Measurements from ENCODE around the gene DDX21. TPM values are rescaled to one million over a fixed set of nuclear protein-coding genes. Genes with fewer than 3 reads are reported as not detected.
"Not testable (repeated sequence)": the region's sequence is repeated elsewhere in the genome, so short reads cannot be mapped to it uniquely, and the experiment has no call there.

DDX21 gene
- total and polyA plus RNA-seq, 2 experiments from 2014 or later, result 8.3 to 31.3 TPM

DNA sequence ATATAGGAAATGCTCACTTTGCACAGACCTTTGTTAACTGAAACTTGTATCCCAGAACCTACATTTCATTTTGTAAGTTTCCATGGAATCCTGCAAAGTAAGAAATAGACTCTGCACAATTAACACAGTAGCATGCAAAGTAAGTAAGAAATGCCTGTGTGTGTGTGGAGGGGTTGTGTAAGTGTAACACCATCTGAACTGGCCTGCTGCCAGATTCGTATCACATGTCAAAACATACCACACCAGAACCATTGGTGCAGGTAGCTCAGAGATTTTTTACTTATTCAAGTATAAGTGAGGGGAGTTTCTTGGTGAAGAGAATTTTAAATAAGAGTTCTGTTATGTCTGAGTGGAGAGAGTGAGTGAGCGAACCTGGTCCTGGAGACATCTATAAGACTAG is 17.9 kb upstream of the DDX21 start:
- Histone ChIP-seq H3K9me3 (ENCODE audit: low read depth) (no peaks in the 10 kb centered on the region), H3K4me1 (ENCODE audit: low read depth) (no peaks in the 10 kb centered on the region), H3K4me3 (no peak overlapping the region), H3K27me3 (no peaks in the 10 kb centered on the region), H3K27ac (no peak overlapping the region), H3K36me3 (peaks cover 57% of the 10 kb centered on the region)
- DNase-seq (ENCODE audit: low read depth in 1 of 2, low spot score in 1 of 2), result peak; percentile 14 to 46
- TF ChIP-seq CTCF (IDR thresholded peaks at IDR 0.05; ENCODE audit: low read depth, low read length), result no peak

DNA sequence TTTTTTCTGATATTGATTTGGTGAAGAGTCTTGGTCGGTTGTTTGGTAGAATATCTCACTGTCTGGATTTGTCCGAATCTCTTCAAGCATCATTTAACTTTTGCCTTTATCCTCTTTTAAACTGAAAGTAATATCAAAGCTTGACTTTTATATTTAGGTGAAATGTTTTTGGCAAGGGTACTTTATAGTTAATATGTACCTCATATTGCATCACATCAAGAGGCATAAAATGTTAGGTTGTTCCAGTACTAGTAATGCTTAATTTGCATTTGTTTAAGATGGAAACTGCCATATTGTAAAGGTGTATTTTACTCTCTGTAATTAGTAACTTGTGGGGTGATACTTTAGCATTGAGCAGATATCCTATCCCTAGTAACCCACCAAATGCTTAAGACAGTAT is 17.1 kb upstream of the DDX21 start:
- TF ChIP-seq CTCF (IDR thresholded peaks at IDR 0.05; ENCODE audit: low read depth, low read length), result no peak
- no peaks in the 10 kb centered on the region for H3K4me1 ChIP-seq (ENCODE audit: low read depth)
- no peaks in the 10 kb centered on the region for H3K27me3 ChIP-seq
- H3K9me3 ChIP-seq (ENCODE audit: low read depth), result no peaks in the 10 kb centered on the region
- no peak overlapping the region for H3K27ac ChIP-seq
- peaks cover 64% of the 10 kb centered on the region for H3K36me3 ChIP-seq
- no peak for DNase-seq (ENCODE audit: low read depth in 1 of 2, low spot score in 1 of 2)
- no peak overlapping the region for H3K4me3 ChIP-seq

- not testable (repeated sequence) for DNase-seq (ENCODE audit: low read depth in 1 of 2, low spot score in 1 of 2); H3K27me3 ChIP-seq; H3K4me3 ChIP-seq; H3K9me3 ChIP-seq (ENCODE audit: low read depth); H3K27ac ChIP-seq; H3K4me1 ChIP-seq (ENCODE audit: low read depth)
- H3K36me3 ChIP-seq, result peaks cover 70% of the 10 kb centered on the region
Observed at GRCh38 chr10:68940917-68941316, 15.1 kb upstream of the DDX21 start.

GRCh38 chr10:68950598-68950997 is 5.4 kb upstream of the DDX21 start:
- no peak overlapping the region for H3K4me3 ChIP-seq
- DNase-seq (ENCODE audit: low read depth in 1 of 2, low spot score in 1 of 2), result no peak
- H3K4me1 ChIP-seq (ENCODE audit: low read depth), result no peaks in the 10 kb centered on the region
- peaks cover 21% of the 10 kb centered on the region for H3K36me3 ChIP-seq
- no peak overlapping the region for H3K27ac ChIP-seq
- no peaks in the 10 kb centered on the region for H3K9me3 ChIP-seq (ENCODE audit: low read depth)
- no peak for TF ChIP-seq CTCF (IDR thresholded peaks at IDR 0.05; ENCODE audit: low read depth, low read length)
- no peaks in the 10 kb centered on the region for H3K27me3 ChIP-seq

DNA sequence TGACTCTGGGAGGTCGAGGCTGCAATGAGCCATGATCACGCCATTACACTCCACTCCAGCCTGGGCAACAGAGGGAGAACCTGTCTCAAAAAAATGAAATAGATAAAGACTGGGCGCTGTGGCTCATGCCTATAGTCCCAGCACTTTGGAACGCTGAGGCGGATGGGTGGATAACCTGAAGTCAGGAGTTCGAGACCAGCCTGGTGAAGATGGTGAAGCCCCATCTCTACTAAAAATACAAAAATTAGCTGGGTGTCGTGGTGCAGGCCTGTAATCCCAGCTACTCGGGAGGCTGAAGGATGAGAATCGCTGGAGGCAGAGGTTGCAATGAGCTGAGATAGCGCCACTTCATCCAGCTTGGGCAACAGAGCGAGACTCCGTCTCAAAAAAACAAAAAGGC is 1.1 kb upstream of the DDX21 start:
- no peak for TF ChIP-seq CTCF (IDR thresholded peaks at IDR 0.05; ENCODE audit: low read depth, low read length)
- H3K27ac ChIP-seq, result no peak overlapping the region
- H3K27me3 ChIP-seq, result no peaks in the 10 kb centered on the region

DNA sequence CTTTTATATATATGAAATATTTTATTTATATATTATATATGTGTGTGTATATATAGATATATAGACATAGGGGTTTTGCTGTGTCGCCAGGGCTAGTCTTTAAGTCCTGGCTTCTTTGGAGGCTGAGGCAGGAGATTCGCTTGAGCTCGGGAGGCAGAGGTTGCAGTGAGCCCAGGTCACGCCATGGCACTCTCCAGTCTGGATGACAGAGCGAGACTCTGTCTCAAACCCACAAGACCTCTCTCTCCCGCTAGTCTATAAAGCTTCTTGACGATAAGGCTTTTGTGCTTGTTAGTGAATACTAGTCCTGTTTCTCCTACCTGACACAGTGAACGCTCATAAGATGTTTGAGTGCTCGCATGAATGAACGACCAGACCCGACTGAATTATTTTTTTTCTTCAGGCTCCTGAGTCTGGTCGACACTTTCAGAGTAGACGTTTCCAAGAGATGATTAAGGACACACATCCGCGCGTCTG is 577 bp upstream of the DDX21 start:
- TF ChIP-seq CTCF (IDR thresholded peaks at IDR 0.05; ENCODE audit: low read depth, low read length), result no peak
- DNase-seq (ENCODE audit: low read depth in 1 of 2, low spot score in 1 of 2), result no peak
- peak overlapping the region; percentile 78 for H3K27ac ChIP-seq
- no peaks in the 10 kb centered on the region for H3K9me3 ChIP-seq (ENCODE audit: low read depth)
- peaks cover 4% of the 10 kb centered on the region for H3K36me3 ChIP-seq
- H3K4me3 ChIP-seq, result peak overlapping the region; percentile 83
- H3K4me1 ChIP-seq (ENCODE audit: low read depth), result no peaks in the 10 kb centered on the region
- H3K27me3 ChIP-seq, result no peaks in the 10 kb centered on the region

More for the DNA sequence above, 1.1 kb upstream of the DDX21 start:
- Histone ChIP-seq H3K4me1 (ENCODE audit: low read depth) (no peaks in the 10 kb centered on the region), H3K36me3 (no peaks in the 10 kb centered on the region), H3K4me3 (peak overlapping the region; percentile 83), H3K9me3 (ENCODE audit: low read depth) (no peaks in the 10 kb centered on the region)
- DNase-seq (ENCODE audit: low read depth in 1 of 2, low spot score in 1 of 2), result no peak
